Measurements from ENCODE around the gene WDR17.
A peak's percentile ranks its signal among the peaks of the same experiment; 100 is the strongest.
"Not testable (repeated sequence)": the region's sequence is repeated elsewhere in the genome, so short reads cannot be mapped to it uniquely, and the experiment has no call there.

The WDR17 gene

DNA sequence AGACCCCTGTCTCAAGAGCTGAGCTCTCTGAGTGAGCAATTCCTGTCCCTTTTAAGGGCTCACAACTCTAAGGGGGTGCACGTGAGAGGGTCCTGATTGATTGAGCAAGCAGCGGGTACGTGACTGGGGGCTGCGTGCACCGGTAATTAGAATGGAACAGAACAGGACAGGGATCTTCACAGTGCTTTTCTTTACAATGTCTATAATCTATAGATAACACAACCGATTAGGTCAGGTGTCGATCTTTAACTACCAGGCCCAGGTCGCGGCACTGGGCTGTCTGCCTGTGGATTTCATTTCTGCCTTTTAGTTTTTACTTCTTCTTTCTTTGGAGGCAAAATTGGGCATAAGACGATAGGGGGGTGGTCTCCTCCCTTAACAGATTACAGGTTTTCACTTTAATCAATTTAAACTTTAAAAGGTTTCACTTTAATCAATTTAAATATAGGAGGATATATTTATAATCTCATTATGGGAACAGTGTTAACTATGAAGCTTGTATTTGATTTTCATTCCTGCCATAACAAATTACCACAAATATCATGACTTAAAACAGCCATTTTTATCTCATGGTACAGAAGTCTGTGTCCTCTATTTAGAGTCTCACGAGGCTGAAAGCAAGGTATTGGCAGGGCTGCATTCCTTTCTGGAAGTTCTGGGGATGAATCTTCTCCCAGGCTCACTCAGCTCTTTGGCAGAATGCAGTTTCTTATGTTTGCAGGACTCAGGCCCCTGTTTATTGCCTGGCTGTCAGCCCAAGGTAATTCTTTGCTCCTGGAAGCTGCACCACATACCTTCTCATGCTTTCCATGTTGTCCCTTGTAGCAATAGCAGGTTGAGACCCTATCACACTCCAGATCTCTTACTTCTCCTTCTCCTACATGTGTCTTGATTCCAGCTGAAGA, 124.5 kb downstream of the WDR17 start:
- H3K36me3 Mint-ChIP-seq: no peaks in the 10 kb centered on the region
- ATAC-seq (replicated peaks) (no peak), DNase-seq (no peak)
- peaks cover 2 to 3% of the 10 kb centered on the region in 2 donors for H3K4me1 Mint-ChIP-seq
- H3K9me3 Mint-ChIP-seq: no peaks in the 10 kb centered on the region
- H3K27me3 Mint-ChIP-seq: peaks cover 23 to 39% of the 10 kb centered on the region in 2 donors
- H3K27ac Mint-ChIP-seq: no peak overlapping the region
- H3K4me3 Mint-ChIP-seq: no peak overlapping the region

- Mint-ChIP-seq H3K27me3 (peaks cover 19 to 28% of the 10 kb centered on the region in 2 donors), H3K9me3 (no peaks in the 10 kb centered on the region), H3K4me3 (no peak overlapping the region), H3K36me3 (no peaks in the 10 kb centered on the region), H3K4me1 (peaks cover 5 to 12% of the 10 kb centered on the region in 2 donors), H3K27ac (no peak overlapping the region)
- DNase-seq (no peak), ATAC-seq (replicated peaks) (no peak)
Observed at GRCh38 chr4:176191974-176192373, 126.3 kb downstream of the WDR17 start.

- ATAC-seq (replicated peaks) (no peak), DNase-seq (no peak)
- Mint-ChIP-seq H3K36me3 (no peaks in the 10 kb centered on the region), H3K9me3 (no peaks in the 10 kb centered on the region), H3K27me3 (peaks cover 19 to 36% of the 10 kb centered on the region in 2 donors), H3K4me3 (no peak overlapping the region), H3K4me1 (peaks cover 5 to 12% of the 10 kb centered on the region in 2 donors), H3K27ac (no peak overlapping the region)
Observed at GRCh38 chr4:176193126-176193525, 127.5 kb downstream of the WDR17 start.

DNA sequence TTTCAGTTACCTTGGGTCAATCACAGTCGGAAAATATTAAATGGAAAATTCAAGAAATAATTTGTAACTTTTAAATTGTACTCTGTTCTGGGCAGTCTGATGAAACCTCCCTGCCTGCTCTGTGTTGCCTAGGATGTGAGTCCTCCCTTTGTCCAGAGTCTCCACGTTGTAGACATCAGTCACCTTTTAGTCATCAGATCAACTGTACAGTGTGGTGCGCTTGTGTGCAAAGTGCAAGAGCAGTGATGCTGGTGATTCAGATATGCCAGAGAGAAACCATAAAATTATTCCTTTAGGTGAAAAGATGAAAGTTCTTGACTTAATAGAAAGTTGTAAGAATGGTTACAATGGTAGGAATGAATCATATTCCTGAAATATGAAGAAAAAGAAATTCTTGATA, 128.3 kb downstream of the WDR17 start:
- Mint-ChIP-seq H3K4me3 (no peak overlapping the region), H3K36me3 (no peaks in the 10 kb centered on the region), H3K4me1 (peaks cover 3 to 12% of the 10 kb centered on the region in 2 donors), H3K27me3 (peaks cover 15 to 33% of the 10 kb centered on the region in 2 donors), H3K27ac (no peak overlapping the region), H3K9me3 (no peaks in the 10 kb centered on the region)
- DNase-seq: no peak
- ATAC-seq (replicated peaks): no peak

DNA sequence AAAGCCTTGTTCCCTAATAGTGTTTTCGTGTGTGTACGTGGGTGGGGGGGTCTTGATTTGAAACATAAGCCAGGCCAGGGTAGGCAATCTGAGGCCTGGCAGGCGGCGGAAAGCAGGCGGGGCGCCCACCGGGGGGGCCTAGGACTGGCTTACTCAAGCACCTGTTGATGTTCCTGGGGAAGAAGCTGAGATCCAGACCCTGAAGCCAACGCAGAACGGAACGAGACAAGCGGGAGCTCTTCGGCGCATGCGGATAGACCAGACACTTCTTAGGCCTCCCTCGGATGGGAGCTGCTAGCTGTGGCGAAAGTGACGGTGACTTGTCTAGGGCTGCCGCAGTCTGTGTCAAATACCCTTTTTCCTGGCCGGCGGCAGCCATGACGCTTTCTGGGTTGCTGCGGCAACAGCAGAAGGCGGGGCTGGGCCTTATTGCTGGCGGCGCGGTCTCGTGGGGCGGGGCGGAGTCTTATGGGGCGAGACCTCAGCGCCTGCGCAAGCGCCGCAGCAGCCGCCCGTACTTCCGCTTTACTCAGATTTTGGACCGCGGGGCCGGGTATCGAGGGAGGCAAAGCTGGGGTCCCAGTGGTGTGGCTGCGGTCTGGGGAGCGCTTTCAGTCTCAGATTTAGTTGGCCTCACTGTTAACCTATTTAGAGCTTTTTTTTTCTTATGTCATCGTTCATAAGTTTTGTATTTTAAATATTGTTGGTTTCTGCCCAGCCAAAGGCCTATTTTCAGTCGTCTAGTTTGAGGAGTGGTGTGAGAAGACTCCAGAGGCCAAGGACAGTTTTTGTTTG, 129.7 kb downstream of the WDR17 start, which contains the start of gene SPATA4:
TSS of gene SPATA4 (minus strand) at position 402 of the 795 bp plus-strand sequence. CDS start at position 379, 23 bp downstream.
- Mint-ChIP-seq H3K4me1 (peaks cover 3 to 12% of the 10 kb centered on the region in 2 donors), H3K36me3 (no peaks in the 10 kb centered on the region), H3K4me3 (peak within 1 kb of the TSS; percentile 88 to 93), H3K27me3 (peaks cover 13 to 25% of the 10 kb centered on the region in 2 donors), H3K27ac (peak within 1 kb of the TSS; percentile 52), H3K9me3 (no peaks in the 10 kb centered on the region)
- DNase-seq (peak; percentile 93), ATAC-seq (replicated peaks) (peak; percentile 96 to 98)

DNA sequence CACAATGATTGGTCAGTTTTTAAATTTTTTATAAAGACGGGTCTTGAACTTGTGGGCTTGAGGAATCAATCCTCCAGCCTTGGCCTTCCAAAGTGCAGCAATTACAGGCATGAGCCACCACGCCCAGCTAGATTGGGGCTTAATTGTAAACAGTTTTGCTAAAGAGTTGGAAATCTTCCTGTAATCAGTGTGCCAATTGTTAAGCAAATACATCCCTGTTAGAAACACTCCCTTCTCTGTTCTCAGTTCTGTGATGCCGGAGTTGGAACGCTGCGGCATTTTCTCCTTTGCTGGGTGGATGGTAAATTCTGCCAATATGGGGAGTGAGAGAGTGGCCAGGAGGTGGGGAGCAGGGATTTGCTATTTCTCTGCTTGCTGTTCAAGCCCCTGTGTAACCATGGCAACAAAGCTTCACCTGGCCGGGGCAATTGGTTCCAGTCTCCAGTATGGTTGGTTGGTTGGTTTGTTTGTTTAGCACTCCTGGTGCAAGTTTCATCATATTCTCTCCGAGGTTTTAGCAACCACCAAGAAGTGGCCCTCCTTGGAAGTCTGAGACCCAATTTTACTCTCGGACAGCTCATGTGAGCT, 132.8 kb downstream of the WDR17 start:
- H3K9me3 Mint-ChIP-seq: no peaks in the 10 kb centered on the region
- peaks cover 0 to 19% of the 10 kb centered on the region in 2 donors for H3K27me3 Mint-ChIP-seq
- no peak overlapping the region for H3K4me3 Mint-ChIP-seq
- H3K27ac Mint-ChIP-seq: no peak overlapping the region
- peaks cover 3 to 12% of the 10 kb centered on the region in 2 donors for H3K4me1 Mint-ChIP-seq
- DNase-seq (no peak), ATAC-seq (replicated peaks) (no peak)
- no peaks in the 10 kb centered on the region for H3K36me3 Mint-ChIP-seq

- no peaks in the 10 kb centered on the region for H3K4me1 Mint-ChIP-seq
- DNase-seq (no peak), ATAC-seq (replicated peaks) (no peak)
- no peaks in the 10 kb centered on the region for H3K9me3 Mint-ChIP-seq
- no peak overlapping the region for H3K27ac Mint-ChIP-seq
- H3K36me3 Mint-ChIP-seq: no peaks in the 10 kb centered on the region
- peaks cover 29 to 48% of the 10 kb centered on the region in 2 donors for H3K27me3 Mint-ChIP-seq
- no peak overlapping the region for H3K4me3 Mint-ChIP-seq
Observed at GRCh38 chr4:176205299-176205698, 139.7 kb downstream of the WDR17 start.

- no peak for DNase-seq
- H3K36me3 Mint-ChIP-seq: no peaks in the 10 kb centered on the region
Observed at GRCh38 chr4:176207839-176208238, 142.2 kb downstream of the WDR17 start.

DNA sequence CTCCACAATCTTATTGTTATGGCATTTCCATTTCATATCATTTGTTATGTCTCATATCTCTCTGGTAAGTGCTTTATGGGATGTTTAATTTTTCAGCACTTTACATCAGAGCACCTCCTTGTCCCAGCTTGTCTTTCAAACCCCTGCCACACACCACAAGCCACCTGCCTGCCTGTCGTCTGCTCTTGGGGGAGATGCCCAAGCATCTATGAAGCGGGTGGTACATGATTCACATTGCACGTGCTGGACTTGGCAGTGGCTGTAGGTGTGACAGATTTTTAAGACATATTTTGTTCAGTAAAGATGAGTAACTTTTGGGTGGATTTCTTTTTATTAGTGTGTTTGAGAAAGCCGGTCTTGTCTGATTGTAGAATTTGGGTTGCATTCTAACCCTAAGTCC, 143.9 kb downstream of the WDR17 start:
- Mint-ChIP-seq H3K27ac (no peak overlapping the region), H3K9me3 (peaks cover 5 to 7% of the 10 kb centered on the region in 2 donors), H3K36me3 (no peaks in the 10 kb centered on the region), H3K4me1 (no peaks in the 10 kb centered on the region), H3K4me3 (no peak overlapping the region), H3K27me3 (peaks cover 35 to 37% of the 10 kb centered on the region in 2 donors)
- ATAC-seq (replicated peaks) (no peak), DNase-seq (no peak)

More at GRCh38 chr4:176207839-176208238, 142.2 kb downstream of the WDR17 start:
- no peaks in the 10 kb centered on the region for H3K4me1 Mint-ChIP-seq
- H3K27me3 Mint-ChIP-seq: peaks cover 35 to 52% of the 10 kb centered on the region in 2 donors
- no peak for ATAC-seq (replicated peaks)
- no peak overlapping the region for H3K27ac Mint-ChIP-seq
- peaks cover 5 to 7% of the 10 kb centered on the region in 2 donors for H3K9me3 Mint-ChIP-seq
- H3K4me3 Mint-ChIP-seq: no peak overlapping the region

DNA sequence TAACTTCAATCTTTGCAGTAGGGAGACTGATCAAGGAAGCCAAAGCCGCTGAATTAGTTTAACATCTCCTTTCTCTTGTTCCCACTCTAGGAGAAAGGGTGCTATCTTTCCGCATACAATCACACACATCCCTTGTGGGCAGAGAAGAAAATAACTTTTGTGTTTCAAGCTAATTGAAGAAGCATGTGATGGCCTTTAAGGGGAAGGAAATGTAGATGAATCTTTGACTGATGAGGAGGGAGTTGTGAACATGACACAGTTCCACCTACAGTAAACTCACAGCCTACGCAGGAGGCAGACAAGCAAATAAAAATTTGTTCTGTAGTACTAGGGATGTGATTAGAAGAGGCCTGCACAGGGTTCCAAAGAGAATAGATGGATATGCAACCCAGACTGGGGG, 144.5 kb downstream of the WDR17 start:
- Mint-ChIP-seq H3K27ac (no peak overlapping the region), H3K9me3 (peaks cover 5 to 7% of the 10 kb centered on the region in 2 donors), H3K27me3 (peaks cover 32 to 35% of the 10 kb centered on the region in 2 donors), H3K36me3 (no peaks in the 10 kb centered on the region), H3K4me1 (no peaks in the 10 kb centered on the region), H3K4me3 (no peak overlapping the region)
- DNase-seq: no peak
- no peak for ATAC-seq (replicated peaks)

DNA sequence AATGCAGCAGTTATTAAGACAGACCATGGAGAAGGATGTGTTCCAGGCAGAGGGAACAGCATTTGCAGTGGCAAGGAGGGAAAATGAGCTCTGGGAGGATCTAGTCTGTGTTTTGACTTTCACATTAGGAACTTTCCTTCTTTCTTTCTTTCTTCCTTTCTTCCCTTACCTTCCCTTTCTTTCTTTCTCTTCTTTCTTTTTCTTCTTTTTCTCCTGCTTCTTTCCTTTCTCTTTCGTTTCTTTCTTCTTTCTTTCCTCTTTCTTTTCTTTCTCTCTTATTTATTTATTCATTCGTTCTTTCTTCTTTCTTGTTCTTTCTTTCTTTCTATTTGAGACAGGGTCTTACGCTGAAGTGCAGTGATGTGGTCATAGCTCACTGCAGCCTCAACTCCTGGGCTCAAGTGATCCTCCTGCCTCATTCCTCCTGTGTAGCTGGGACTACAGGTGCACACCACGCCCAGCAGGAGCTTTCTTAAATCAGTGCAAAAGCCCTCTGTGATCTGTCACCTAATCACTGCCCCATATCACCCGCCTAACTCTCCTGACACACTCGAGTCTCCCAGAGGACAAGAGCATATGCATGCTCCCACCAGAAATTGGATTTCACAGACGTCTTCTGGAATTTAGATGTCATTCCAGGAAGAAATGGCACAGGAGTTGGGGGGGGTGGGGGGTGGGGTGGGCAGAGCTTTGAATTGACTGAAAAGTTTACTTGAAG, 145.1 kb downstream of the WDR17 start:
- Mint-ChIP-seq H3K9me3 (peaks cover 5 to 7% of the 10 kb centered on the region in 2 donors), H3K27me3 (peaks cover 28 to 31% of the 10 kb centered on the region in 2 donors), H3K4me3 (no peak overlapping the region), H3K36me3 (no peaks in the 10 kb centered on the region), H3K27ac (no peak overlapping the region), H3K4me1 (no peaks in the 10 kb centered on the region)
- DNase-seq (no peak), ATAC-seq (replicated peaks) (no peak)

DNA sequence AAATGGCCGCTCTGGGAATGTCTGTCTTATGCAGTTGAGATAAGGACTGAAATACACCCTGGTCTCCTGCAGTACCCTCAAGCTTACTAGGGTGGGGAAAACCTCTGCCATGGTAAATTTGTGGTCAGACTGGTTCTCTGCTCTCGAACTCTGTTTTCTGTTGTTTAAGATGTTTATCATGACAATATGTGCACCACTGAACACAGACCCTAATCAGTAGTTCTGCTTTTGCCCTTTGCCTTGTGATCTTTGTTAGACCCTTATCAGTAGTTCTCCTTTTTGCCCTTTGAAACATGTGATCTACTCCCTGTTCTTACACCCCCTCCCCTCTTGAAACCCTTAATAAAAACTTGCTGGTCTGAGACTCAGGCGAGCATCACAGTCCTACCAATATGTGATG, 146.7 kb downstream of the WDR17 start:
- ATAC-seq (replicated peaks); DNase-seq; H3K27ac Mint-ChIP-seq; H3K9me3 Mint-ChIP-seq; H3K4me3 Mint-ChIP-seq; H3K4me1 Mint-ChIP-seq; H3K36me3 Mint-ChIP-seq: not testable (repeated sequence)
- H3K27me3 Mint-ChIP-seq: peaks cover 22% of the 10 kb centered on the region in 2 donors

DNA sequence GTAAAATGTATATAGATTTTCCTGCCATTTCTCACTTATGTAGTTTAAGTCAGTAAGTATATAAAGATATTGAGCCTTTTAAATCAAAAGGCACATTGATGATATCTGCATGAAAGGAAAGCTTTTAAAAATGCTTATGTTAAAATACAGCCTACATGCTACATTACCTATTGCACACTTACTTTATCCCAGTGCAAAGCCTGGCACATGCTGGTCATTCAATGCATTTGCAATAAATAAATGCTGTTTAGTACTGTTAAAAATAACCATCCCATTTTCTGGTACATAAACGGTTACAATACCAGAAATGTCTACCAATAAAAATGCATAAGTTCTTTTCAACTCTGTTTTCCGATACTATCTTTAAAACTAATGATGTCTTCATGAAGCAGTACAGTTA, 151.9 kb downstream of the WDR17 start:
- Mint-ChIP-seq H3K4me3 (no peak overlapping the region), H3K9me3 (peaks cover 2% of the 10 kb centered on the region in 2 donors), H3K4me1 (no peaks in the 10 kb centered on the region), H3K27me3 (peaks cover 6 to 7% of the 10 kb centered on the region in 2 donors), H3K36me3 (no peaks in the 10 kb centered on the region), H3K27ac (no peak overlapping the region)
- DNase-seq: no peak
- ATAC-seq (replicated peaks): no peak

- Mint-ChIP-seq H3K27ac (no peak overlapping the region), H3K36me3 (no peaks in the 10 kb centered on the region), H3K4me1 (no peaks in the 10 kb centered on the region)
Observed at GRCh38 chr4:176222149-176222548, 156.5 kb downstream of the WDR17 start.

More at GRCh38 chr4:176222149-176222548, 156.5 kb downstream of the WDR17 start:
- Mint-ChIP-seq H3K27me3 (peaks cover 0 to 11% of the 10 kb centered on the region in 2 donors), H3K9me3 (no peaks in the 10 kb centered on the region), H3K4me3 (no peak overlapping the region)
- DNase-seq (no peak), ATAC-seq (replicated peaks) (no peak)

All from stimulated activated naive B cell treated with anti-CD40 and anti-IgM and Interleukin-4, amounts not matched to agents 10 μg/mL and 1 μg/mL and 100 μg/mL, for 72 hours (primary cell).